SIG-M5 treated with dmso at 0.1 percent for 504 hours (cell line): ENCODE measurements around the gene DHX15.
A peak's percentile ranks its signal among the peaks of the same experiment; 100 is the strongest.

Experiments
- DNase-seq: peaks from one replicate; lab custom pipeline; 2025; ENCODE audit not compliant: unreplicated experiment; lab: John Stamatoyannopoulos, UW

DHX15 gene

DNA sequence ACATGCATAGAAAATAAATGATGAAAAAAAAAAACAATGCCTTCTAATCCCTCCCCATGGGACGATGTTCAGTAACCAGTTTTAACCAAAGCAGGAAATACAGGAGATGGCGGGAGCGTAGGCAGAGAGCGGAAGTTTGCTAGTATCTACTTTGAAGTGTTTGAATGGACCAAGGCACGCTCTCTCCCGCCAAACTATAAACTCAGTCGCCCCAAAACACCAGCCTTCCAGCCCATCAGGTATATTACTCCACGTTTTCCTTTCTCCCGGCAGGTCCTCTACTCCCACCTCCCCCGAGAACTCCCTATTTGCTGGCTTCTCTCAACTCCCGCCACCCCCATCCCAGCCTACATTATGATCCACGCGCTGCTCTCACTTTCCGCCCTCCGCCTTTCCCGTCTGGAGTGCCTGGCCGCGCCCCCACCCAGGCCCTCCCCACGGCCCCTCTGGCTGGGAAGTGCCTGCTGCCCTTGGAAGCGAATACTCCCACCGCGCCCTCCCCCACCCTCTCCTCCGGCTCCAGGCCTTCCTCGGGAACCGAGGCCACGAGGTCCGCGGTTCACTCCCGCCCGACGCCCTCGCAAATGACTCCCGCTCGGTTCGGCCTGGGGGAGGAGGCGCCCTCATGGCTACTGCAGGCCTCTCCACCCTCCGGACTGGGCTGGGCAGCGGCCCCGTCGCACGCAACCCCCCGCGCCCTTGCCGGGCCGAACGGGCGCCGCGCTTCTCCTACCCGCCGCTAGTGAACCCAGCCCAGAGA, 723 bp downstream of the DHX15 start:
- DNase-seq: peak; percentile 64

DNA sequence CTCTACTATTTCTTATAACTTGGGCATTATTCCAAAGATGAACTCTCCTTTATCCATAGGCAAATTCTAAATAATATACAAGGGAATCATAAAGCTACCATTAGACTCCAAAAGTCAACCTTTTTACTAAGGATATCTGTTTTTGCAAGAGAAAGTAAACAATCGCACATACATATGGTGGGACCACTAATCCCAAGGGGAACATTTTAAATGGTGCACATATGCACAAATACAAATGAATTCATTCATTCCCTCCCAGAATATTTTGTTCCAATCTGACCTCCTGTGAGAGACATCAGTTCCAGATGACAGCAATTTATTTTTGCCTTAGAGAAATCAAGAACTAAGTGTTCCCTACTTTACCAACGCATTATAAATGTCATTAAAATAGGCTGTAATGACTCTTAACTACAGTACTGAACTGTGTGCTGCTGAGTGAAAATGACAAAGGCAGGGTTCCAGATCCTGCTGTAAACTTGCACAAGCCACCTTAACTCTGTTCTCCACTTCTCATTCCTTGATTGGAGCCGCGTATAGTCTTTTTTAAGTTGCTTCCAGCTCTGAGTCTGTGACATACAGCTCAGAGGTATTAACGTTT, 2.0 kb downstream of the DHX15 start:
- no peak for DNase-seq

DNA sequence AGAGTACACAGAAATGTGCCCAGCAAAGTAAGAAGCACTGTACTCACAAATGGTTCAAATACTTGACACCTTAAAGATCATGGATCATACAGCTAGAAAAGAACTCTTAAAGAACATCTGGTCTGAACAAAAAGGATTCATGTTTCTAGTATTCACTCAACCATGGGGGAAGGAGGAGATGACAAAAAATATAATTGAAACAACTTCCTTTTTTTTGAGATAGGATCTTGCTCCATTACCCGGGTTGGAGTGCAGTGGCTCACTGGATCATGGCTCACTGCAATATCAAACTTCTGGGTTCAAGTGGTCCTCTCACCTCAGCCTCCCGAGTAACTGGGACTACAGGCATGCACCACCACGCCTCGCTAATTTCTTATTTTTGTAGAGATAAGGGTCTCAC, 6.0 kb downstream of the DHX15 start:
- peak; percentile 35 for DNase-seq

DNA sequence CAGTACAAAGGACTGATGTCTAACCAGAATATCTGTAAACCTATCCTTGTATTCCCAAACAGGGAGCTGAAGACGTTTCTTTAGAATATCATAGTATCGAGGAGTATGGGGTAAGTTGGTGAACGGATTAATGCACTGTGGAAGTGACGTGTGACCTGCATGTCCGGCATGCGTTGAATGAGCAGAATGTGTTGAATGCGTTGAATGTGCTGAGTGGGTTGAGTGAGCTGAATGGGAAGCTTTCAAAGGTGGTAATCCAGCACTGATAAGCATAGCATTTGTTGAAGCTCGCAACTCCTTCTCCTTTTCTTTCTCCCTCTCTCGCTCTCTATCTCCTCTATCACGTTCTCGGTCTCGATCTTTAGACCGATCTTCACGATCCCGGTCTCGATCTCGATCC, 8.1 kb downstream of the DHX15 start:
- no peak for DNase-seq

DNA sequence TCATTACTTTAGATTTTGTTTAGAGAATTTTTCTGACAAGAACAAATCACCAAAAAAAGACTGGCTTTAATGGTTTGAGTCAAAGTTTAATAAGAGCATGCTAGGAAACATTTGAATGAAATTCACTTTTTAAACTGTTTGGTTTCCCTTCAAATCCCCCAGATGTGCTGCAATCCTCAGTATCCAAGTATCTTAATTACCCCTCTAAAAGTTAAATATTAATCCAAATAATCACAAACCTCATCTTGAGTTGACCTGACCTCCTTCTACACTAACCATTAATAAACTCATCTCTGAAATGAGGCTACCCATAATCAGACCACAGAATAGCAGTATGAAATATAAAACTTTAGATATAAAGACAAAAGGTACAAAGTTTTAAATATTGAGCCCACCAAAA, 10.1 kb downstream of the DHX15 start:
- DNase-seq: no peak

DNA sequence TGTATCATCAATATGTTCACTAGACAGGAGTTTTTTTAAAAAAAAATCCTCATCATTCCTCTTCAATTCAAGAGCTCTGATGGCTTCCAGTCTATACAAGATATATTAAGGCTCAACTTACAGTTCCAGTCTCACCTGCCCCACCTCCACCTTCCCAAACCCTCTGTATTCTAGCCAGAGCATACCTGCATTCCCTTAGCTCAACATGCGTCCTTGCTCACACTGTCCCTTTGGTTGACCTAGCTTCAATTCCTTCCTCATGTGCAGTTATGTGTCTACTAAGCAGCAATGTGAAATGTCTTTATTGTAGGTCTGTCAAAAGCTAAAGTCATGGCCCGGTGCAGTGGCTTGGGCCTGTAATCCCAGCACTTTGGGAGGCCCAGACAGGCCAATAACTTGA, 10.8 kb downstream of the DHX15 start:
- no peak for DNase-seq

DNA sequence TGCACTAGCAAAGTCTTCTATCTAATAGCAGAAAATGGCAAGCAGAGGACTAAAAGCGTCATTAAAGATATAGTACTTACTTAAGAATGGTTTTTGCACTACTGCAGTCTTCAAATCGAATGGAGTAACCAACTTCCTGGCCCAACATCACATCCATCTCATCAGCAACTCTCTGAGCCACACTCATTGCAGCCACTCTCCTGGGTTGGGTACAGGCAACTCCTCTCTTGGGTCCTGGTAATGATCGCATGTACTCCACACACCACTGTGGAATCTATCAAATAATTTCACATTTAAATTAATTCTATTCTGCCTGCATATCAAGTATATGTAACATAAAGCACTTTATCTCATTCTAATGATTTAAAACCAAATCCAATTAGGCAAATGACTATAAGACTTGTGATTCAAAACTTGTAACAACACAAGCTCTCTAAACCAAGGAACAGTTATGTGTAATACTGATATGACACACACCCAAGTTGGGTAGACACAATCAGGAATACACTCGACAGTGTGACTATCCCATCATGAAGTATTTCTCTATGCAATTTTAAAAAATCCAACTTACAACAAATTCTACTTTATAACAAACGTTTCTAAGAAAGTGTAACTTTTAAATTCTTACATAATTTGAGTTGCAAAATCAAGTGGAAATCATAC, 13.6 kb downstream of the DHX15 start:
- DNase-seq: no peak

DNA sequence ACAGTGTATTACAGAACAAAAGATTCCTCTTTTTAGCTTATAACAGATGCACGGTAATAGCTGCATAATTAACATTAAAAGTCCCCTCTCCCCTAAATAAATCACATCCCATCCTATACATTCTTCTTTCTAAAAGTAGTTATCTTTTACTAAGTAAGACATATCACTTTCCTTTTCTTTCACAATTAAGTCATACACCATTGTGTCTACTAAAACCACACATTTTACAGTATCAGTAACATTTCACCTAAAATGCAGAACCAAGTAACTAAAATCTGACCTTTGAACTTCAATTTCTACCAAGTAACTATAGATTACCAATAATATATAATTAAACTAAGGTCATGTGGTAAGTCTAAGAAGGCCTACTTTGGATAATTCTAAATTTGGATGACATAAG, 14.2 kb downstream of the DHX15 start:
- no peak for DNase-seq

DNA sequence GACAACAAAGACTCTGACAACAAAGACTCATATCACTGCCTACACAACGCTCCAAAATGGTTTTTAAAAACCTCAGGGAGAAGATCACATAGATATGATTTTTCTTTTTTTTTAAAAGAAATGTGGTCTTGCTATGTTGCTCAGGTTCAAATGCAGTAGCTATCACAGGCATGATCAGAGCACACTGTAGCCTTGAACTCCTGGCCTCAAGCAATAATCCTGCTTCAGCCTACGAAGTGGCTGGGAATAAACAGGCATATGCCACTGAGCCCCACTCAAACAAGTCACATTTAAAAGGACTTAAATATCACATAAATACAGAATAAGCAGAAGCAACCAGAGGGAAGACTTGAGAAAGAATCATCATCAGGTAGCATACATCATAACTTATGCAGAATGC, 14.7 kb downstream of the DHX15 start:
- no peak for DNase-seq

DNA sequence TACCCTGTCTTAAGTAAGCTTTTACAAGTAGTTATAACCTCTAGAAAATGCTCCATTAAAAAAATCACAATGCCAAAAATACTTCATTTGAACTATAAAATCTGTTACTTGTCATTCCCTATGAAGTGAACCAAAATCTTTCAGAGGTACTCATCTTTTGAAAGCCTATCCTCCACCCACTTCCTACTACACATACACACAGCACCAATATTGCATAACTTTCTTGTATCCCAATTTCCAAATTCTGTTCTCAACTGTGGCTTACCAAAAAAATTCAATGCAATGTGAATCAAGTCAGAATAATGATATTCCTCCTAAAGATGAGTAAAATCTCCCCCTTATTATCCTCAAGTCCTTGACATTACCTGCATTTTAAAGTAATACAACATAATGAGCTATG, 15.9 kb downstream of the DHX15 start:
- DNase-seq: peak; percentile 36

DNA sequence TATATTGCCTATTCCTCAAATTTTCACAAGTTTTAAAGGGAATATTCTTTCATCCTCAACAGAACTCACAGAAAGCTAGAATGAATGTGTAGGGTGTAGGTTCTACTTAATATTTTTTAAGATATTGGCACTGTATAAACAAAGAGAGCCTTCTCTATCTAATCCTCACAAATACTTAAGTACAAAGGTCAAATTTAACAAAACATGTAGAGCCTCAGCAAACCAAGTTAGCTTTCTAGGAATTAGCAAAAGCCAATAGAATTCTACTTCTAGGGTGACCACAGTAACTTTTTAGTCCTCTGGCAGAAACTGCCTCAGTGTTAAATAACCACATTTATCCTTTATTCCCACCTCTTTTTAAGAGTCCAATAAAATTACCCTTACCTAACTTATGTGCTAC, 19.3 kb downstream of the DHX15 start:
- no peak for DNase-seq

DNA sequence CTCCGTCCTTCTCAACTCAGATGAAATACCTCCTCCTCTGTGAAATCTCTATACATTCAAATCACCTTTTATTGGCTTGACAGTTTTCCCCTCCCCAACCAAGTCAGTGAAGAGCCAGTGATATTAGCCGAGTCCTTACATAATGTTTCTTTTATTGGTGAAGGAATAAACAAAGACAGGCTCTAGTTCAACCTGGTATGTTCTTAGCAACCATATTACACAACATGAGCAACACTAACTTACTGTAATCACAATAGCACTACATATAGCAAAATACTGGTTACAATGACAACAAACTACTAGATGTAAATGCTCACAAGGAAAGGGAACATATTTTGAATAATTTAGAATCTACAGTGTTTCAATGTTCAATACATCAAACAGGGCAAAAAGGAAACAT, 19.9 kb downstream of the DHX15 start:
- DNase-seq: no peak

DNA sequence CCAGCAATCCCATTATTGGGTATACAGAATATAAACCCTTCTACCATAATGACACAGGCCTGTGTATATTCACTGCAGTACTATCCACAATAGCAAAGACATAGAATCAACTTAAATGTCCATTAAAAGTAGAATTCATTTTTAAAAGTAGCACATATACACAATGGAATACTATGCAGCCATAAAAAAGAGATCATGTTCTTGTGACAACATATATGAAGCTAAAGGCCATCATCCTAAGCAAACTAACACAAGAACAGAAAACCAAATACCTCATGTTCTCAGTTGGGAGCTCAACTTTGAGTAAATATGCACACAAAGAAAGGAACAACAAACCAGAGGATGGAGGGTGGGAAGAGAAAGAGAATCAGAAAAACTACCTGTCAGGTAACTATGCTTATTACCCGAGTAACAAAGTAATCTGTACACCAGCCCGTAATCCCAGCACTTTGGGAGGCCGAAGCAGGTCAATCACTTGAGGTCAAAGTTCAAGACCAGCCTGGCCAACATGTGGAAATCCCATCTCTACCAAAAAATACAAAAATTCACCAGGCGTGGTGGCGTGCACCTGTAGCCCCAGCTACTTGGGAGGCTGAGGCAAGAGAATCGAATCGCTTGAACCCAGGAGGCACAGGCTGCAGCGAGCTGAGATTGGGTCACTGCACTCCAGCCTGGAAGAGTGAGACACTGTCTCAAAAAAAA, 22.8 kb downstream of the DHX15 start:
- no peak for DNase-seq

DNA sequence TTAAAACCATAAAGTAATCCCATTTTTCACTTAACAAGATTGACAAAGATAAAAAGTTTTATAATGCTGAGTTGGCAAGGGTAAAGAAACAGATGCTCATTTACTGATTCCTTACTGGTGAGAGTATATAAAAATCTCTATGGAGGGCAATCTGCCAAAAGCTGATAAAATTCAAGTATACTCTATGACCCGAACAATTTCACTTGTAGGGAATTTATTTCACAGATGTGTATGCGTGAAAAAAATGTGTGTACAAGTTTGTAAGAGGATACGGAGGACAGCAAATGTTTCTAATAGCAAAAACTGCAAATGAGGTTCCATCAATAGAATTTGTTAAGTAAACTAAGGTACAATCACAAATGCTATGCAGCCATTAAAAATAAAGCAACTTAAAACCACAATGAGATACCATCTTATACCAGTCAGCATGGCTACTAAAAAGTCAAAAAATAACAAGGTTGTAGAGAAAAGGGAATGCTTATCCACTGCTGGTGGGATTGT, 23.4 kb downstream of the DHX15 start:
- no peak for DNase-seq

DNA sequence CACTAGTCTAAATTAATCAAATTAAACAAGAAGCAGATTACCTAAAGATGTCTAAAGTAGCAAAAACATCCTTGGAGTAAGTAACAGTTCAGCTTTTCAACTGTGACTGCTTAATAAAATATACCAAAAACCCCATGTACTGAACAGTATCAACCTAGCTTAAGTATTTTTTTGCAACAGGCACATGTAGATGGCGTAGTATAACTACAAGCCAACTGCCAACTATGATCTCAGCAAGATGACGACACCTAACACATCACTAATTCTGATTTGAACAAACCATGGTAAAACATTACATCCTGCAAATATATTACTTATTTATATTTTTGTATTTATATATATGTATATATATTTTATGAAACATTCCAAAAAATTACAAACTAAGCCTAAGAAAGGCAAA, 24.5 kb downstream of the DHX15 start:
- DNase-seq: no peak

DNA sequence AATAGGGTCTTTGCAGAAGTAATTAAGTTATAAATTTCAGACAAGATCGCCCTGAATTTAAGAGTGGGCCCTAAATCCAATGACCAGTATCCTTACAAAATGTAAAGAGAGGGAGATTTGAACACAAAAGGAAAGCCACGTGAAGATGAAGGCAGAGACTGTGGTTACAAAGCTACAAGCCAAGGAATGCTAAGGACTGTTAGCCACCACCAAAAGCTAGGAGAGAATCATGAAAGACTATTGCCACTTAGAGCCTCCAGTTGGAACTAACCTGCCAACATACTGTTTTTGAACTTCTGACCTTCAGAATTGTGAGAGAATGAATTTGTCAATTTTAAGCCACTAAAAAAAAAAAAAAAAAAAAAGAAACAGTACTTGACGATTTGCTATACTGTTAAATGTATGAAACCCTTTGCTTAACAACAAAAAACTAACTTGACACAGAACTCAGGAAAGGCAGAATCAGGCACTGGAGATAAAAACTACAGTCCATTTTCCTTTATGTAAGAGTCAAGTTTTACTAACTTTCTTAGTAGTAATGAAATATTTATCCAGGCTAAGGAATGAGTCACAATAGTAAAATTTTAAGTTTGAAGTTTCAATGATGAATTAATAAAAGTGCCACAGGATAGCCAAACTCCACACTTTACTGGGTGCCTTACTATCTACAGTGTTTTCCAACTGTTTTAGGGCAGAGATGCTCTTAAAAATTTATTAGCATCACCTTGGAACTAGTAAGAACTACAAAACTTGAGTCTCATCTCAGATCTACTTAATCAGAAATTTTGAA, 25.1 kb downstream of the DHX15 start:
- DNase-seq: no peak

DNA sequence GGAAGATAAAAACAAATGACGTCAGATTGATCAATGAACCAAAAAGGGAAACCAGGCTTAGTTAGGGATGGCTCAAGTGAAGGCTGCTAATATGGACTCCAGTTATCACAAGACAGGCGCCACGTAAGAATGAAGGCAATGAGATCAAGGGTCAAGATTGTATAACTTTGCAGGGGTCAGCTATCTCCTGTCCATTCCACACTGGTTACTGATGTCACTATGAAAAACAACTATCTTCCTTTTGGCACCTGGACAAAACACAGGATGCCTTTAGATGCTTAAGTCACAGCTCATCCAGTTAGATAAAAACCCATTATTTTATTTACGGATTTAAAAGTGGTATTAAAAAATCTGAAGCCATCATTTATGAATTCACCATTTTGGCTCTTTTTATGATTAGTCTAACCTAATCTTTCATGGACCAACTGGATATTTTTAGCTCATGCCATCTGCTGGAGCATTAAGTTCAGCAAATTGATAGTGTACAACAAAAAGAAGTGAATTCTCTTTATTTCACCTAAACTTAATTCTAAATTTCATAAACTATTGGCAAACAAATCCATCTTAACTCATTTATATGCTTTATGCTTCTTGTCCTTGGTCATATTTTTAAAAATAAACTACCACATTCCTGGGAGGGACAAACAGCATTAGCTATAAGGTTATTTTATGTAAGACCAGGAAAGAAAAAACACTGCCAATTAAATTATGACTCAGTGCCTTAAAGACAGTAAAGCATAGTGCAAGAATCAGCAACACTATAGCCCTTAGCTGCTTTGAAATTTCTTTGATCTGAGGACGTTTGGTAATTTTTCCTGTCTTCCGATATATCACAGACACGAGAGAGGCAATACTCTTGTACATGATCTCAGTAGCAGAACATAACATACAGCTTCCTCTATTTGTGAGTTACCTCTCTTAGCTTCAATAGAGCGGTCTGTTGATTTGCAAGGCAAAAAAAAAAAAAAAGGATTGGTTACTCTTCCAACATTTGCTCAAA, 27.0 kb downstream of the DHX15 start:
- DNase-seq: no peak

DNA sequence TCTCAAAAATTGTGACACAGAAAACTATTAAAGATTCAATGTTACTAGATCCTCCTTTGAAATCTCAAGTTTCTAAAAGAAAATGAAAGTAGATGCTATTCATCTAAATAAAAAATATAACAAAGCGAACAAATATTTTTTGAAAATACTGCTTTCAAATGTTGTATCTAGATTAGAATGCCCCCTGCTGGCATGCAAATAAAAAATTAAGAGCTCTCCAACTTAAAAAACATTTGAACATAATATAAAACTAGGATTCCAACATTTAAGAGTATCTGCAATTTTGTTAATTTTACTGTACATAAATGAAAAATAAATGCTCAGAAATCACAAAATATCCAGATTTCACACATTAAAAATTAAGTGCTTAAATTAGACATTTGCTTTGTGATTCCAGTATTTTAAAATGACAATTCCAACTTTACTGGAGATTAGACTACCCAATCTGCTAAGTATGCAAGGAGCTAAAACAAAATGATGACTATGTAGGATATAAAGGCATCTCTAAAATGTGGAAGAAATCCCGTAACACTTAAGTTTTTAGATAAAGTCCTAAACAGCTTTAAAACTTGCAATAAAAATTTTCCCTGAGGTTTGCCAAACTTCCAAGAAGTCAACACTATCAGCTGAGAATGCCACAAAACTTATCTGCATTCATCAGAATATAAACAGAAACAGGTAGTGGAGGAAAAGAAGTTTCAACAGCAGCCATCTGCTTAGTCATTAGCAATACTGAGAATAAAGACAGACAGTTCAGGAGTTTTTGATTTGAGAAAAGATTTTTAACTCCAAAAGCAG, 32.7 kb downstream of the DHX15 start:
- no peak for DNase-seq
